Medulla oblongata (tissue), 1 donor: Measurements from ENCODE around the gene GATA1.
"Not testable (repeated sequence)": the region's sequence is repeated elsewhere in the genome, so short reads cannot be mapped to it uniquely, and the experiment has no call there.

Experiments used
- DNase-seq: peaks from one replicate; pipeline ENCODE4 v3.0.0-alpha.2; 2015; ENCODE audit errors: extremely low spot score

The GATA1 gene

DNA sequence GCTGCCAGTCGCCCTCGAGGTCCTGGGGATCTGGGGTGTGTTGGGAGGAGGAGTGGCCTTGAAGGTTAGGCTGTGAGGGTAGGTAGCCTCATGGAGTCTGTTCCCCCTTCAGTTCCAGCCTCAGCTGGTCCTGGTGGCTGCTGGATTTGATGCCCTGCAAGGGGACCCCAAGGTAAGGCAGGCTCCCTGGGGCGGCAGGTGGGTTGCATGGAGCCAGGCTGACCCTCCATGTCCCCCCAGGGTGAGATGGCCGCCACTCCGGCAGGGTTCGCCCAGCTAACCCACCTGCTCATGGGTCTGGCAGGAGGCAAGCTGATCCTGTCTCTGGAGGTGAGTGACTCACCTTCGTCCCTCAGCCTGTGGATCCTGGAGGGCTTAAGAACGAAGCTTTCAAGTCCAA, 28.3 kb downstream of the GATA1 start:
- no peak for DNase-seq

DNA sequence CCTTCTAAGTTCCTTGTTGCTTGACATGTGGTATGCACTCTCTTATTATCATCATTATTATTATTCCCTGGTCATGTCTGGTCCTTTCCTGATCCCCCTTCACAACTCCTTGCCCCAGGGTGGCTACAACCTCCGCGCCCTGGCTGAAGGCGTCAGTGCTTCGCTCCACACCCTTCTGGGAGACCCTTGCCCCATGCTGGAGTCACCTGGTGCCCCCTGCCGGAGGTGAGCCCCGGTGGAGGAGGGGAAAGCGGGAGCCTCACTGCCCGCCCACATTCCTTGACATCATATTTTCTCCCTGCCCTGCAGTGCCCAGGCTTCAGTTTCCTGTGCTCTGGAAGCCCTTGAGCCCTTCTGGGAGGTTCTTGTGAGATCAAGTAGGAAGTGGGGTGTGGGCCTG, 28.9 kb downstream of the GATA1 start:
- no peak for DNase-seq

GRCh38 chrX:48816014-48816810, 29.8 kb downstream of the GATA1 start:
- no peak for DNase-seq

GRCh38 chrX:48818098-48818497, 31.7 kb downstream of the GATA1 start:
- no peak for DNase-seq

DNA sequence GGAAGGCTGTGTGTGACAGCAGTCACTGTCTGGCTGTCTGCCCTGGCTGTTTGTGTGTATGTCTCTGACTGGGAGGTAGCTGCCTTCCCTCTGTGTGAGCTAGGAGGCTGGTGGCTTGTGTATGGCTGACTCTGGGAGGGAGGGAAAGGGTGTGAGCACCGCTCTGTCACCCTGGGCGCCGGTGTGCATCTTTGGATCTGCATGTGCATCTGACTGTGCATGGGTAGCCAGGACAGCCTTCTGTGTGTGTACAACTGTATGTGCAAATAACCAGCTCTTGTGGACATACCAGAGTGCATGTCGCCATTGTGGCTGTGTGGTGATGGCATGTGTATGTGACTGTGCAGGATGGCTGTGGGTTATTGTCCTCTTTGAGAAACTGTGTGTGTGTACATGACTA, 32.5 kb downstream of the GATA1 start:
- no peak for DNase-seq

DNA sequence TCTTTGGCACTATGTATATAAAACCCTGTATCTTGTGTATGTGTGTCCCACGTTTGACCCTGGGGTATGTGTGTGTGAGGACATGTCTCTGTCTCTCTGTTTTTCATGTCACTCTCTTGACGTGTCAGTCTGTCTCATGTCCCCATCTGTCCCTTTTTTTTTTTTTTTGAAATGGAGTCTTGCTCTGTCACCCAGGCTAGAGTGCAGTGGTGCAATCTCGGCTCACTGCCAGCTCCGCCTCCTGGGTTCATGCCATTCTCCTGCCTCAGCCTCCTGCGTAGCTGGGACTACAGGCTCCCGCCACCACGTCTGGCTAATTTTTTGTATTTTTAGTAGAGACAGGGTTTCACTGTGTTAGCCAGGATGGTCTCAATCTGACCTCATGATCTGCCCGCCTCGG, 33.0 kb downstream of the GATA1 start:
- not testable (repeated sequence) for DNase-seq

DNA sequence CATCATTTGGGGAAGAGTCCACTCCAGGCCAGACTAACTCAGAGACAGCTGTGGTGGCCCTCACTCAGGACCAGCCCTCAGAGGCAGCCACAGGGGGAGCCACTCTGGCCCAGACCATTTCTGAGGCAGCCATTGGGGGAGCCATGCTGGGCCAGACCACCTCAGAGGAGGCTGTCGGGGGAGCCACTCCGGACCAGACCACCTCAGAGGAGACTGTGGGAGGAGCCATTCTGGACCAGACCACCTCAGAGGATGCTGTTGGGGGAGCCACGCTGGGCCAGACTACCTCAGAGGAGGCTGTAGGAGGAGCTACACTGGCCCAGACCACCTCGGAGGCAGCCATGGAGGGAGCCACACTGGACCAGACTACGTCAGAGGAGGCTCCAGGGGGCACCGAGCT, 36.7 kb downstream of the GATA1 start:
- DNase-seq: no peak

DNA sequence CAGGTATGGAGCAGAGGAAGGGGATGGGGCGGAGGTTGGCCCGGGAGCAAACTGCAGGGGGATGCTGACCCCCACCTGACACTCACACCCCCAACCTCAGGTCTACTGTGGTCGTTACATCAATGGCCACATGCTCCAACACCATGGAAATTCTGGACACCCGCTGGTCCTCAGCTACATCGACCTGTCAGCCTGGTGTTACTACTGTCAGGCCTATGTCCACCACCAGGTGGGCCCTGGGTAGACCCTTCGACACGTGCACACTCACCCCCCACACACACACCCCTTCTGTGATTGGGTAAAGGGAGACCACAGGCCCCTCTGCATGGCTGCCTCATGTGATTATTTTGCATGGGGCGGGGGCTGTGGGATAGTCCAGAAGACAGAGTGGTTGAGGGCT, 37.7 kb downstream of the GATA1 start:
- DNase-seq: no peak

DNA sequence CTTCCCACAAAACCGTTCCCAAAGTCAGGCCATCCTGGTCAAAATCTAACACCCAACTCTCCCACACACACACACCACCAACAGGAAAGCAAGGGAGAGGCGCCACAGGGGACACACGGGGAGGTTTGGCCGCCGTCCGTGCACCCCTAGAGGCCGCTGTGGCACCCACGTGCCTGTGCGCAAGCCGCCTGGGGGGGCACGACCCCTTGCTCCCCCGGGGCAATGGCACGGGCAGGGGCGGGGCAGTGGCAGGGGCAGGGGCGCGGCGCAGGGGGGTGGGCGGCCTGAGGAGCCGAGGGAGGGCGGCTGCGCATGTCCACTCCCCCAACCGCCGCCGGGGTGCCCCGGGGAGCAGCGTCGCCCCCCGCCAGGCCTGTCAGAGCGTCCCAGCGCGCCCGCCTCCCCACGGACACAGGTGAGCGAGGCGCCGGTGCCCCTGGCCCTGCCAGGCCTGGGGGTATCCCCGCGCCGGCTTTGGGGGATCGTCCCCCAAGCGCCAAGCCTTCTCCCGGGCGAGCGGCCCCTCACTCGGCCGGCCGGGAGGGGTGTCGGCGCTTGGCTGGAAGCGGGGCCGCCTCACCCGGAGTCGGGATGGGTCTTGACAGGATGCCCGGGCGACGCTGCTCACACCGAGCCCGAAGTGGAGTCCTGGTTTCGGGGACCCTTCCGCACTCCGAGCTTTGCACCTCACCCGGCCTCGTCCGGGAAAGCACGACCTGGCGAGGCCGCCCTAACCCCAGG, 39.9 kb downstream of the GATA1 start, which contains the start of gene ERAS:
Gene ERAS, plus strand, starts transcription at position 379 of the 741 bp plus-strand sequence. CDS start 2,611 bp downstream, outside the sequence.
- DNase-seq: no peak

GRCh38 chrX:48826876-48827653, 40.7 kb downstream of the GATA1 start:
- DNase-seq: no peak

DNA sequence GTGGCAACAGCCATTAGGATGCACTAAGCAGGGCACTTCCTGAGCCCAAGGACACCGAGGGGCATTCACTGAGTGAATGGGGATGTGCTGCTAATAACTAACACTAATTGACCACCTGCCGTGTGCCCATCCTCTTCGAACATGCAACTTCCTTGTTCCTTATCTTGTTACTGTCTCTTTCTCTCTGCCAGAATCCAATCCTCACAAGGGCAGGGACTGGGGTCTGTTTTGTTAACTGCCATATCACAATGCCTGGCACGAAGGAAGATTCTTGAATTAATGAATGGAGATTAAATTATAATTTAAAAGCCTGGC, 41.2 kb downstream of the GATA1 start:
- DNase-seq: no peak

GRCh38 chrX:48829016-48829735, 42.8 kb downstream of the GATA1 start:
- DNase-seq: no peak

GRCh38 chrX:48831136-48831908, 44.9 kb downstream of the GATA1 start:
- no peak for DNase-seq

DNA sequence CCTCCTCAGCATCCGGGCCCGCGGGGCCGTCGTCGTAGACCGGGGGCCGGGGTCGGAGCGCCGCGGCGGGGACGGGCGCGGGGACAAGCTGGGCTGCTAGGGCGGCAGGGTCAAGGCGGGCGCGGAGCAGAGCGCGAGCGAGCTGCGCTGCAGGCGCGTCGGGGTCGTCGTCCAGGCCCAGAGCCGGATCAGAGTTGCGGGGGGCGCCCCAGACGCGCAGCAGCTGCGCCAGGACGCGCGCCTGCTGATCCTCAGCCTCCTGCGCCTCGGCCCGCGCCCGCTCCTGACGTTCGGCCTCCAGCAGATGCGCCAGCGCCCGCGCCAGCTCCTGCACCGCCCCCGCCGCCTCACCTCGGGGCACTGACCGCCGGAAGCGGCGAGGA, 45.5 kb downstream of the GATA1 start:
- no peak for DNase-seq

DNA sequence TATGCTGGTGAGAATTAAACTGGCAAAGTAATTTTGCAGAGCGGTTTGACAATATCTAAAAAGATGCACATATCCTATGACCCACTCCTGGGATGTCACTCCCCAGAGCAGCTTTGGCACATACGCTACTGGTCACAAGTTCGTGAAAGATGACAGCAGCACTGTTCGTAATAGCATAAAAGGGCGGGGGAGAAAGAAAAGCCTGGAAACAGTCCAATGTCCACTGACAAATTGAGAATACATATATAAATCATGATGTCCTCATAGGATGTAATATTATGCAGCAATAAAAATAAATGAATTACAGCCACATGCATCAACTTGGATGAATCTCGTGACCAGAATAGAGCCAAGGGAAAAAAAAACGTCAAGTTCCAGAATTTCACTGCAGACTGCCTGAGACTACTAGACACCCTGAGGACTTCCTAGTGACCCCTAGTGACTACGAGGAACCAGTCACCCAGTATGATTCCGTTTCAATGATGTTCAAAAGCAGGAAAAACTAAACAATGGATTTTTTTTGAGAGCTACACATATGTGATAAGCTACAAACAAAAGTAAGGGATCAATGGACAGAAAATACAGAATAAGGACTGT, 47.2 kb downstream of the GATA1 start:
- DNase-seq: peak; percentile 11

GRCh38 chrX:48834383-48834709, 48.0 kb downstream of the GATA1 start:
- DNase-seq: peak; percentile 1

- DNase-seq: peak; percentile 4
Measured at GRCh38 chrX:48835524-48836329, 49.3 kb downstream of the GATA1 start, which contains the start of gene PCSK1N. TSS of gene PCSK1N (minus strand) at chrX:48835610. CDS start at chrX:48835532, 78 bp downstream.

DNA sequence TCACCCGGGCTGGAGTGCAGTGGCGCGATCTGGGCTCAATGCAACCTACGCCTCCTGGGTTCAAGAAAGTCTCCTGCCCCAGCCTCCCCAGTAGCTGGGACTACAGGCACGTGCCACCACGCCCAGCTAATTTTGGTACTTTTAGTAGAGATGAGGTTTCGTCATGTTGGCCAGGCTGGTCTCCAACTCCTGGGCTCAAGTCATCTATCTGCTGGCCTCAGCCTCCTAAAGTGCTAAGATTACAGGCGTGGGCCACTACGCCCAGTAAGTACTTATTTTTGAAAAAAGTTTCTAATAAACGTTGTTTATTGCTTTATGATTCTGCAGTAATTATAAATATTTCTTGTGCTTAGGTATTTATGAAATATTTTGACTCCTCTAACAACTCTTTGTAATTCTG, 53.3 kb downstream of the GATA1 start:
- DNase-seq: no peak
